Measurements from ENCODE around the gene ANKRD18B. TPM values are rescaled to one million over a fixed set of nuclear protein-coding genes. Genes with fewer than 3 reads are reported as not detected.
"Not testable (repeated sequence)": the region's sequence is repeated elsewhere in the genome, so short reads cannot be mapped to it uniquely, and the experiment has no call there.

ANKRD18B gene
- total RNA-seq, 1 experiment from 2014 or later, result not detected

- not testable (repeated sequence) for DNase-seq
Measured at GRCh38 chr9:33587799-33588198, 63.7 kb downstream of the ANKRD18B start.

GRCh38 chr9:33588876-33589275 lies 64.8 kb downstream of the ANKRD18B start:
- not testable (repeated sequence) for H3K4me3 ChIP-seq, H3K9me3 ChIP-seq, H3K36me3 ChIP-seq, DNase-seq, H3K27me3 ChIP-seq

More at GRCh38 chr9:33587799-33588198, 63.7 kb downstream of the ANKRD18B start:
- not testable (repeated sequence) for H3K9me3 ChIP-seq, H3K4me3 ChIP-seq, H3K36me3 ChIP-seq, H3K27me3 ChIP-seq

- not testable (repeated sequence) for H3K36me3 ChIP-seq, DNase-seq, H3K27me3 ChIP-seq, H3K9me3 ChIP-seq, H3K4me3 ChIP-seq
Measured at GRCh38 chr9:33590857-33591256, 66.8 kb downstream of the ANKRD18B start.

GRCh38 chr9:33596974-33597373 lies 72.9 kb downstream of the ANKRD18B start:
- not testable (repeated sequence) for H3K9me3 ChIP-seq, H3K4me3 ChIP-seq, DNase-seq, H3K36me3 ChIP-seq, H3K27me3 ChIP-seq

GRCh38 chr9:33597386-33597785 lies 73.3 kb downstream of the ANKRD18B start:
- H3K4me3 ChIP-seq, H3K9me3 ChIP-seq, H3K27me3 ChIP-seq, DNase-seq, H3K36me3 ChIP-seq: not testable (repeated sequence)

GRCh38 chr9:33598796-33599379 lies 74.8 kb downstream of the ANKRD18B start:
- not testable (repeated sequence) for DNase-seq, H3K4me3 ChIP-seq, H3K36me3 ChIP-seq, H3K9me3 ChIP-seq, H3K27me3 ChIP-seq

GRCh38 chr9:33600911-33601310 lies 76.9 kb downstream of the ANKRD18B start:
- H3K4me3 ChIP-seq, H3K36me3 ChIP-seq, DNase-seq, H3K9me3 ChIP-seq, H3K27me3 ChIP-seq: not testable (repeated sequence)

- not testable (repeated sequence) for H3K4me3 ChIP-seq, H3K36me3 ChIP-seq, DNase-seq, H3K27me3 ChIP-seq, H3K9me3 ChIP-seq
Measured at GRCh38 chr9:33604249-33604648, 80.2 kb downstream of the ANKRD18B start.

GRCh38 chr9:33604936-33605335 lies 80.9 kb downstream of the ANKRD18B start:
- not testable (repeated sequence) for H3K4me3 ChIP-seq, H3K36me3 ChIP-seq, H3K27me3 ChIP-seq, DNase-seq, H3K9me3 ChIP-seq

GRCh38 chr9:33611358-33611757 lies 87.3 kb downstream of the ANKRD18B start:
- no peaks in the 10 kb centered on the region for H3K36me3 ChIP-seq
- DNase-seq, result no peak
- no peaks in the 10 kb centered on the region for H3K9me3 ChIP-seq
- H3K4me3 ChIP-seq, result no peak overlapping the region
- no peaks in the 10 kb centered on the region for H3K27me3 ChIP-seq

- H3K4me3 ChIP-seq, H3K9me3 ChIP-seq, DNase-seq, H3K27me3 ChIP-seq, H3K36me3 ChIP-seq: not testable (repeated sequence)
Measured at GRCh38 chr9:33612410-33612809, 88.4 kb downstream of the ANKRD18B start.

- H3K4me3 ChIP-seq, result no peak overlapping the region
- H3K36me3 ChIP-seq, result no peaks in the 10 kb centered on the region
- no peaks in the 10 kb centered on the region for H3K9me3 ChIP-seq
- H3K27me3 ChIP-seq, result no peaks in the 10 kb centered on the region
- DNase-seq, result no peak
Measured at GRCh38 chr9:33614001-33614687, 90.1 kb downstream of the ANKRD18B start.

GRCh38 chr9:33618370-33618769 lies 94.3 kb downstream of the ANKRD18B start:
- not testable (repeated sequence) for DNase-seq, H3K27me3 ChIP-seq, H3K4me3 ChIP-seq, H3K36me3 ChIP-seq, H3K9me3 ChIP-seq

- Histone ChIP-seq H3K36me3 (no peaks in the 10 kb centered on the region), H3K4me3 (no peak overlapping the region), H3K9me3 (no peaks in the 10 kb centered on the region), H3K27me3 (no peaks in the 10 kb centered on the region)
- DNase-seq, result no peak
Measured at GRCh38 chr9:33619666-33620404, 95.8 kb downstream of the ANKRD18B start.

- Histone ChIP-seq H3K27me3 (no peaks in the 10 kb centered on the region), H3K9me3 (no peaks in the 10 kb centered on the region), H3K4me3 (no peak overlapping the region), H3K36me3 (no peaks in the 10 kb centered on the region)
- no peak for DNase-seq
Measured at GRCh38 chr9:33620738-33621439, 96.8 kb downstream of the ANKRD18B start.
